B cell (primary cell): ENCODE measurements around the gene NRIP2.

Experiments used
- CTCF ChIP-seq: fragments of 200-600 bp; IDR thresholded peaks from one replicate; pipeline ENCODE4 v1.8.0; 2022; ENCODE audit warnings: antibody characterized with exemption, mild to moderate bottlenecking
- EZH2 ChIP-seq: IDR thresholded peaks from 2 replicates; pipeline ENCODE4 v1.6.1; 2012; ENCODE audit warnings: borderline replicate concordance, low read depth, mild to moderate bottlenecking, moderate library complexity, low read length; ENCODE audit not compliant: insufficient read depth, poor library complexity, severe bottlenecking

GRCh38 chr12:2832550-2833127 is 2.2 kb downstream of the NRIP2 start:
- TF ChIP-seq CTCF = no peak
- no peak for TF ChIP-seq EZH2
